UCSD-AML1 (cell line): ENCODE measurements around the gene RRP36.

Experiments used
- DNase-seq: peaks from one replicate; lab custom pipeline; 2025; ENCODE audit not compliant: unreplicated experiment; lab: John Stamatoyannopoulos, UW

Gene RRP36

GRCh38 chr6:43060755-43061633, 39.6 kb downstream of the RRP36 start:
- no peak for DNase-seq

- no peak for DNase-seq
These were observed 40.4 kb downstream of the RRP36 start for GRCh38 chr6:43061861-43062260.

DNA sequence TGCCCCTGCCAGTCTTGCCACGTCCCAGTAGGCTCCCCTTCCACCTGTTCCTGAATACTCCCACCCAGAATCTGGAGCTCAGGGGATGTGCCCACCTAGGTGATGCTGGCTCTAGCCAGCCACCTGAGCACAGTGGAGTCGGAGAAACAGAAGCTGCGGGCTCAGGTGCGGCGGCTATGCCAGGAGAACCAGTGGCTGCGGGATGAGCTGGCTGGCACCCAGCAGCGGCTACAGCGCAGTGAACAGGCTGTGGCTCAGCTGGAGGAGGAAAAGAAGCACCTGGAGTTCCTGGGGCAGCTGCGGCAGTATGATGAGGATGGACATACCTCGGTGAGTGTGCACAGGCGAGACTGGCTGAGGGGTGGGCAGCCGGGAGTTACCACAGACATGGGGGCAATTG, 41.4 kb downstream of the RRP36 start:
- no peak for DNase-seq

- peak; percentile 28 for DNase-seq
These were observed 48.7 kb downstream of the RRP36 start for GRCh38 chr6:43070028-43070632.

- no peak for DNase-seq
These were observed 53.6 kb downstream of the RRP36 start for GRCh38 chr6:43074847-43075669.

- DNase-seq, result peak; percentile 81
These were observed 54.4 kb downstream of the RRP36 start, which contains the start of gene PTK7 for GRCh38 chr6:43075670-43076463. Gene PTK7 (plus strand): TSS chr6:43076314. CDS start chr6:43076489, 175 bp downstream.

GRCh38 chr6:43076464-43077332, 55.3 kb downstream of the RRP36 start:
- peak; percentile 56 for DNase-seq

- DNase-seq, result no peak
These were observed 55.9 kb downstream of the RRP36 start for GRCh38 chr6:43077333-43077809.

DNA sequence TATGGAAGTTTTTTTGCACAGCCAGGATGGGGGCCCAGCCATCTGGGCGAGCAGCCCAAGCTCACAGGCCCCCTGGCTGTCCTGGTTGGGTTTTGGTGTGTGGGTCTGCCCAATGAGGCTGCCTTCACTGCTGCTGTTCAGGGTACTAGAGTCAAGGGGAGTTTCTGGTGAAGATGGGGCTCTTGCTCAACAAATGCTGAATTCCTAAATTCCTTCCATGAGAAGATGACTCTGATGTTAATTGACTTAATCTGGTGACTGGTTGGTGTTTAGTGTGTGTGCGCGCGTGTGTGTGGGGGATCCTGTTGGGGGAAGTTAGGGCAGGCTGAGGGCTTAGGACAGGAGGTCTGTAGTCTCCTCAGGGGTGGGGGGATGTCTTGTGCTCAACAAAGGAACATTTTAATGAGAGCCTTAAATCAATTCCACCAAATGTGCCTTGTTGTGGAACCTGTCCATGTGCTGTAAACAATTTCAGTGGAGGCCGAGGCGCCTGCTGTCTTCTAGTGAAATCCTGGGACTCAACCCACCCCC, 56.6 kb downstream of the RRP36 start:
- DNase-seq, result no peak

GRCh38 chr6:43078691-43079090, 57.3 kb downstream of the RRP36 start:
- DNase-seq, result no peak
